Measurements from ENCODE around the gene NCOA7.

The NCOA7 gene

GRCh38 chr6:125858427-125859320 lies 67.9 kb downstream of the NCOA7 start:
- no peak overlapping the region for H3K4me3 ChIP-seq (ENCODE audit: low read length)
- no peak for TF ChIP-seq ZNF274 (IDR thresholded peaks at IDR 0.05; ENCODE audit: low read depth, low read length)

- H3K4me3 ChIP-seq (ENCODE audit: low read length): no peak overlapping the region
- TF ChIP-seq ZNF274 (IDR thresholded peaks at IDR 0.05; ENCODE audit: low read depth, low read length): no peak
These were observed 69.0 kb downstream of the NCOA7 start for GRCh38 chr6:125859727-125860126.

- no peak for TF ChIP-seq ZNF274 (IDR thresholded peaks at IDR 0.05; ENCODE audit: low read depth, low read length)
- H3K4me3 ChIP-seq (ENCODE audit: low read length): no peak overlapping the region
These were observed 72.3 kb downstream of the NCOA7 start for GRCh38 chr6:125863023-125863422.

- TF ChIP-seq ZNF274 (IDR thresholded peaks at IDR 0.05; ENCODE audit: low read depth, low read length): no peak
These were observed 74.3 kb downstream of the NCOA7 start for GRCh38 chr6:125865015-125865414.

GRCh38 chr6:125866433-125866832 lies 75.7 kb downstream of the NCOA7 start:
- no peak for TF ChIP-seq ZNF274 (IDR thresholded peaks at IDR 0.05; ENCODE audit: low read depth, low read length)
- no peak overlapping the region for H3K4me3 ChIP-seq (ENCODE audit: low read length)

More at GRCh38 chr6:125865015-125865414, 74.3 kb downstream of the NCOA7 start:
- H3K4me3 ChIP-seq (ENCODE audit: low read length): no peak overlapping the region

GRCh38 chr6:125867483-125867942 lies 76.8 kb downstream of the NCOA7 start:
- TF ChIP-seq ZNF274 (IDR thresholded peaks at IDR 0.05; ENCODE audit: low read depth, low read length): no peak
- H3K4me3 ChIP-seq (ENCODE audit: low read length): no peak overlapping the region

GRCh38 chr6:125868252-125868651 lies 77.5 kb downstream of the NCOA7 start:
- TF ChIP-seq ZNF274 (IDR thresholded peaks at IDR 0.05; ENCODE audit: low read depth, low read length): no peak
- no peak overlapping the region for H3K4me3 ChIP-seq (ENCODE audit: low read length)

- TF ChIP-seq ZNF274 (IDR thresholded peaks at IDR 0.05; ENCODE audit: low read depth, low read length): no peak
- H3K4me3 ChIP-seq (ENCODE audit: low read length): no peak overlapping the region
These were observed 78.1 kb downstream of the NCOA7 start for GRCh38 chr6:125868678-125869395.

GRCh38 chr6:125869427-125869826 lies 78.7 kb downstream of the NCOA7 start:
- TF ChIP-seq ZNF274 (IDR thresholded peaks at IDR 0.05; ENCODE audit: low read depth, low read length): no peak
- no peak overlapping the region for H3K4me3 ChIP-seq (ENCODE audit: low read length)

- no peak overlapping the region for H3K4me3 ChIP-seq (ENCODE audit: low read length)
- TF ChIP-seq ZNF274 (IDR thresholded peaks at IDR 0.05; ENCODE audit: low read depth, low read length): no peak
These were observed 80.6 kb downstream of the NCOA7 start for GRCh38 chr6:125871365-125871764.

GRCh38 chr6:125872259-125872921 lies 81.6 kb downstream of the NCOA7 start:
- TF ChIP-seq ZNF274 (IDR thresholded peaks at IDR 0.05; ENCODE audit: low read depth, low read length): no peak
- no peak overlapping the region for H3K4me3 ChIP-seq (ENCODE audit: low read length)

- no peak for TF ChIP-seq ZNF274 (IDR thresholded peaks at IDR 0.05; ENCODE audit: low read depth, low read length)
- H3K4me3 ChIP-seq (ENCODE audit: low read length): no peak overlapping the region
These were observed 91.5 kb downstream of the NCOA7 start for GRCh38 chr6:125882243-125882642.

- TF ChIP-seq ZNF274 (IDR thresholded peaks at IDR 0.05; ENCODE audit: low read depth, low read length): no peak
- no peak overlapping the region for H3K4me3 ChIP-seq (ENCODE audit: low read length)
These were observed 94.0 kb downstream of the NCOA7 start for GRCh38 chr6:125884634-125885371.

GRCh38 chr6:125886021-125886420 lies 95.3 kb downstream of the NCOA7 start:
- no peak overlapping the region for H3K4me3 ChIP-seq (ENCODE audit: low read length)
- TF ChIP-seq ZNF274 (IDR thresholded peaks at IDR 0.05; ENCODE audit: low read depth, low read length): no peak

All from GM08714 (cell line).